Progenitor cell of endocrine pancreas (in vitro differentiated cells): Measurements from ENCODE around the gene CNTN1. TPM values are rescaled to one million over a fixed set of nuclear protein-coding genes. Genes with fewer than 3 reads are reported as not detected.

Experiments used
- DNase-seq: peaks from one replicate; pipeline ENCODE4 v3.0.0; 2021; ENCODE audit warnings: low spot score; ENCODE audit not compliant: unreplicated experiment
- H3K27ac Mint-ChIP-seq: 2 replicates; pipeline ENCODE4 v1.8.0; 2021; ENCODE audit warnings: mild to moderate bottlenecking, moderate library complexity, mixed read lengths
- H3K27me3 Mint-ChIP-seq: 2 replicates; pipeline ENCODE4 v1.8.0; 2021; ENCODE audit warnings: mixed read lengths
- H3K36me3 Mint-ChIP-seq: 2 replicates; pipeline ENCODE4 v1.8.0; 2022; ENCODE audit warnings: mixed read lengths; ENCODE audit not compliant: insufficient read depth
- H3K4me1 Mint-ChIP-seq: 2 replicates; pipeline ENCODE4 v1.8.0; 2021; ENCODE audit warnings: low read depth, mixed read lengths
- H3K4me3 Mint-ChIP-seq: 2 replicates; pipeline ENCODE4 v1.8.0; 2021; ENCODE audit warnings: low read depth, mild to moderate bottlenecking, moderate library complexity, mixed read lengths
- H3K9me3 Mint-ChIP-seq: 2 replicates; pipeline ENCODE4 v1.8.0; 2021; ENCODE audit warnings: low read depth, mixed read lengths
- CTCF ChIP-seq: fragments of 200-600 bp; sonication (generic); IDR thresholded peaks from one replicate; pipeline ENCODE4 v1.5.0; 2021; ENCODE audit warnings: antibody characterized with exemption, mild to moderate bottlenecking; ENCODE audit not compliant: unreplicated experiment
- total RNA-seq: library from RNA; stranded (reverse); gene quantifications from 2 replicates; pipeline ENCODE4 v1.2.1, GENCODE V29; 2021

CNTN1 gene
- total RNA-seq, 1 donor from 2014 or later = 3.1 TPM

GRCh38 chr12:41120211-41120610 lies 428.0 kb downstream of the CNTN1 start:
- Mint-ChIP-seq H3K36me3 (no peaks in the 10 kb centered on the region), H3K27ac (no peak overlapping the region), H3K9me3 (no peaks in the 10 kb centered on the region)

GRCh38 chr12:41121374-41121773 lies 429.1 kb downstream of the CNTN1 start:
- no peaks in the 10 kb centered on the region for H3K4me1 Mint-ChIP-seq
- H3K27me3 Mint-ChIP-seq = no peaks in the 10 kb centered on the region
- H3K9me3 Mint-ChIP-seq = no peaks in the 10 kb centered on the region
- DNase-seq = no peak
- H3K27ac Mint-ChIP-seq = no peak overlapping the region
- no peak for TF ChIP-seq CTCF
- no peak overlapping the region for H3K4me3 Mint-ChIP-seq
- H3K36me3 Mint-ChIP-seq = no peaks in the 10 kb centered on the region

More at GRCh38 chr12:41120211-41120610, 428.0 kb downstream of the CNTN1 start:
- Mint-ChIP-seq H3K4me3 (no peak overlapping the region), H3K4me1 (no peaks in the 10 kb centered on the region), H3K27me3 (no peaks in the 10 kb centered on the region)
- DNase-seq = no peak
- TF ChIP-seq CTCF = no peak
